Mesothelial cell of epicardium (in vitro differentiated cells): ENCODE data around the gene TMEM271. TPM values are rescaled to one million over a fixed set of nuclear protein-coding genes. Genes with fewer than 3 reads are reported as not detected.

Experiments
- DNase-seq, 2 experiments: peaks; one replicate each; pipeline ENCODE4 v3.0.0; 2021; ENCODE audit warnings: low spot score in 2 of 2; ENCODE audit not compliant: unreplicated experiment in 2 of 2
- H3K27ac Mint-ChIP-seq: 2 replicates; pipeline ENCODE4 v1.8.0; 2021; ENCODE audit warnings: mixed read lengths
- H3K27me3 Mint-ChIP-seq: 2 replicates; pipeline ENCODE4 v1.8.0; 2021; ENCODE audit warnings: low read depth, mixed read lengths
- H3K36me3 Mint-ChIP-seq: 2 replicates; pipeline ENCODE4 v1.8.0; 2021; ENCODE audit warnings: mixed read lengths
- H3K4me1 Mint-ChIP-seq: 2 replicates; pipeline ENCODE4 v1.8.0; 2021; ENCODE audit warnings: mixed read lengths
- H3K4me3 Mint-ChIP-seq: 2 replicates; pipeline ENCODE4 v1.8.0; 2021; ENCODE audit warnings: mild to moderate bottlenecking, moderate library complexity, mixed read lengths
- H3K9me3 Mint-ChIP-seq: 2 replicates; pipeline ENCODE4 v1.8.0; 2021; ENCODE audit warnings: mixed read lengths
- total RNA-seq: library from RNA; stranded (reverse); gene quantifications from 3 replicates; pipeline ENCODE4 v1.2.1, GENCODE V29; 2021
- TF ChIP-seq, protein P1 (sequence below): fragments of 200-600 bp; sonication (generic); IDR thresholded peaks from one replicate; pipeline ENCODE4 v1.5.0; 2021; ENCODE audit warnings: antibody characterized with exemption; ENCODE audit not compliant: unreplicated experiment

The TMEM271 gene, protein sequence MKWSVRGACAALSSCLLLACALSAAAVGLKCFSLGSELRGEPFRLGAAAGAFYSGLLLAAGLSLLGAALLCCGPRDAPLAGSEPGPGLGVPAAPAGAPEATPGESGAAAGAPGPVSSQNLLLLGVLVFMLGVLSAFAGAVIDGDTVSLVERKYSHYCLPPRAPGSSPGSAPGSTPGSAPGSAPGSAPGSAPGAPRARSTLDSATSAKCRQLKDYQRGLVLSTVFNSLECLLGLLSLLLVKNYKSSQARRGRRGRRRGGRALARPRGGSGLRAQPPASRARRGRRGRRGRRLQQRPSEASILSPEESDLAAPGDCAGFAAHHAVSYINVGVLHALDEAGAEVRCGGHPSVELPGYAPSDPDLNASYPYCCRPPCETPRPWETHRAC
- 0.11 TPM in 1 of 3 replicates, not detected in the others for total RNA-seq

DNA sequence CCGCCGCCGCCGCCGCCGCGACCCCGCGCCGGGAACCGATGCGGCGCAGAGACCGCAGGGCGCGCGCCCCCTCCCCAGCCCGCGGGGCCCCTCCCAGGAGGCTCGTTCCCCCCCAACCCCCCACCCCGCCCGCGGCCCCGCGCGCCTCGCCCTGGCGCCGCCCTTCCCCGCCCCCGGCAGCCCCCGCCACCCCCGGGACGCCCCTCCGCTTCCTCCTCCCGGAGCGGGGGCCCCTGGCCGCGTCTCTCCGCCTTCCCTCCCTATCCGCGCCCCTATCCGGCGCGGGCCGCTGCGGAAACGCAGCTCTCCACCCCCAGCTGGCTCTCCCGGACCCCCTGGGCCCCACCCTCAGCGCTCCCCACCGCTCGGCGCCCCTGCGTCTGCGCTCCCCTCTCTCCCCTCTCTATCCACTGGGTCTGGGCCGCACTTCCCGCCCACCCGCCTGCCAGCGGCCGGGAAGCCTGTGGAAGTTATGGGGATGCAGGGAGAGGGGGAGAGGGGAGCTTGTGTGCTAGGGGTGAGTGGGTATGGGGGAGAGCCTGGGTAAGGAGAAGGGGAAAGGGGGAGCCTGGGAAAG is at the start of gene TMEM271:
TMEM271 (minus strand) TSS at position 51 of the 577 bp plus-strand sequence. CDS start 233 bp downstream, outside the sequence.
- Mint-ChIP-seq H3K27ac (no peak within 1 kb of the TSS), H3K4me3 (peak within 1 kb of the TSS; percentile 59), H3K9me3 (no peaks in the 10 kb centered on the region), H3K4me1 (peaks cover 10% of the 10 kb centered on the region), H3K27me3 (peaks cover 82% of the 10 kb centered on the region), H3K36me3 (no peaks in the 10 kb centered on the region)
- no peak for DNase-seq
- TF ChIP-seq, protein P1, sequence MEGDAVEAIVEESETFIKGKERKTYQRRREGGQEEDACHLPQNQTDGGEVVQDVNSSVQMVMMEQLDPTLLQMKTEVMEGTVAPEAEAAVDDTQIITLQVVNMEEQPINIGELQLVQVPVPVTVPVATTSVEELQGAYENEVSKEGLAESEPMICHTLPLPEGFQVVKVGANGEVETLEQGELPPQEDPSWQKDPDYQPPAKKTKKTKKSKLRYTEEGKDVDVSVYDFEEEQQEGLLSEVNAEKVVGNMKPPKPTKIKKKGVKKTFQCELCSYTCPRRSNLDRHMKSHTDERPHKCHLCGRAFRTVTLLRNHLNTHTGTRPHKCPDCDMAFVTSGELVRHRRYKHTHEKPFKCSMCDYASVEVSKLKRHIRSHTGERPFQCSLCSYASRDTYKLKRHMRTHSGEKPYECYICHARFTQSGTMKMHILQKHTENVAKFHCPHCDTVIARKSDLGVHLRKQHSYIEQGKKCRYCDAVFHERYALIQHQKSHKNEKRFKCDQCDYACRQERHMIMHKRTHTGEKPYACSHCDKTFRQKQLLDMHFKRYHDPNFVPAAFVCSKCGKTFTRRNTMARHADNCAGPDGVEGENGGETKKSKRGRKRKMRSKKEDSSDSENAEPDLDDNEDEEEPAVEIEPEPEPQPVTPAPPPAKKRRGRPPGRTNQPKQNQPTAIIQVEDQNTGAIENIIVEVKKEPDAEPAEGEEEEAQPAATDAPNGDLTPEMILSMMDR, result no peak

DNA sequence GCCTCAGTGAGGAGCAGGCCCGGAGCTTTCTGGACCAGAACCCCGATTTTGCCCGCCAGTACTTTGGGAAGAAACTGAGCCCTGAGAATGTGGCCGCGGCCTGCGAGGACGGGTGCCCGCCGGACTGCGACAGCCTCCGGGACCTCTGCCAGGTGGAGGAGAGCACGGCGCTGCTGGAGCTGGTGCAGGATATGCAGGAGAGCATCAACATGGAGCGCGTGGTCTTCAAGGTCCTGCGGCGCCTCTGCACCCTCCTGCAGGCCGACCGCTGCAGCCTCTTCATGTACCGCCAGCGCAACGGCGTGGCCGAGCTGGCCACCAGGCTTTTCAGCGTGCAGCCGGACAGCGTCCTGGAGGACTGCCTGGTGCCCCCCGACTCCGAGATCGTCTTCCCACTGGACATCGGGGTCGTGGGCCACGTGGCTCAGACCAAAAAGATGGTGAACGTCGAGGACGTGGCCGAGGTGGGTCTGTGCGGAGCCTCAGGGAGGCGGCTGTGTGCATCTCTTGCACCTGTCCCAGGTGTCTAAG is 49.6 kb upstream of the TMEM271 start:
- DNase-seq, result no peak

DNA sequence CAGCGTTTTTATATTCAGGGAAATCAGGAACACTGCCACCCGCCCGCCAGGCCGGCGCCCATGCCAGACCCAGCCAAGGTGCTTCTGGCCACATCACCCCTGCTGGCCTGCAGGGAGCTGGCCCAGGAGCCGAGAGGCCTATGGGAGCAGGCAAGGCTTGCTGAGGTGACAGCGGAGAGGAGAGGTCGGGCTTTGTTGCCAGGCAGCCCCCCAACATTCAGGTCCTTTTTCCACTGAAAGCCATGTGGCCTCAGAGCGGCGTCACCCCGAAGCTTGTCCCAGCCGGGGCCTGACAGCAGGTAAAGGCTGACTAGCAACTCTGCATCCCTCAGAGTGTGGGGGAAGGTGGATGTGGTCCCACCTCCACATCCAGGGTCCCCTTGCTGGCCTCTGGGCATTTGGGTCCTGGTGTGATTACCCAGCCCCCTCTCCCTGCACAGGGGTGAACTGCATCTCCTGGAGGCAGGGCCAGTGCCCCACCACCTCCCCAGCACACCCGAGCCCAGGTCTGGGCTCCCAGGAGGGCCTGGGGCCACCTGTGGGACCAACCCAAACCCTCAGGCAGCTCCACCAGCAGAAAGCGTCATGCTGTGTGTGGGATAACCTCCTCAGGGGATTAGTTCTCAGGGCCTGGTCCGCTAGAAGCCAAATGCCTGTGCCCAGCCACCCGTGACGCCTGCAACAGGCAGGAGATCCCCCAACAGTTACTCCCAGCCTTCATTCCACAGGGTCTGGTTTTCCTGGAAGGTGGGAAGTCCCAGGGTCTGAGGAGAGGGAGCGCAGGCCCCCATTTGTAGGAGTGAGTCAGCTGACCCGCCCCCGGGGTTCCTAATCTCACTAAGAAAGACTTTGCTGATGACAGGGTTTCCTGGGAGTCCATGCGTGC is 48.9 kb upstream of the TMEM271 start, which contains the start of gene PDE6B:
PDE6B (plus strand) TSS at position 869 of the 886 bp plus-strand sequence. CDS start 54 bp downstream, outside the sequence.
- Mint-ChIP-seq H3K9me3 (no peaks in the 10 kb centered on the region), H3K4me3 (no peak within 1 kb of the TSS), H3K27ac (no peak within 1 kb of the TSS), H3K27me3 (peaks cover 13% of the 10 kb centered on the region), H3K36me3 (no peaks in the 10 kb centered on the region), H3K4me1 (no peaks in the 10 kb centered on the region)
- DNase-seq, result no peak
- TF ChIP-seq, protein P1, result no peak

More for the DNA sequence above, 49.6 kb upstream of the TMEM271 start:
- Mint-ChIP-seq H3K27me3 (peaks cover 8% of the 10 kb centered on the region), H3K4me3 (no peak overlapping the region), H3K27ac (no peak overlapping the region), H3K36me3 (no peaks in the 10 kb centered on the region), H3K4me1 (no peaks in the 10 kb centered on the region), H3K9me3 (no peaks in the 10 kb centered on the region)
- TF ChIP-seq, protein P1, result no peak

DNA sequence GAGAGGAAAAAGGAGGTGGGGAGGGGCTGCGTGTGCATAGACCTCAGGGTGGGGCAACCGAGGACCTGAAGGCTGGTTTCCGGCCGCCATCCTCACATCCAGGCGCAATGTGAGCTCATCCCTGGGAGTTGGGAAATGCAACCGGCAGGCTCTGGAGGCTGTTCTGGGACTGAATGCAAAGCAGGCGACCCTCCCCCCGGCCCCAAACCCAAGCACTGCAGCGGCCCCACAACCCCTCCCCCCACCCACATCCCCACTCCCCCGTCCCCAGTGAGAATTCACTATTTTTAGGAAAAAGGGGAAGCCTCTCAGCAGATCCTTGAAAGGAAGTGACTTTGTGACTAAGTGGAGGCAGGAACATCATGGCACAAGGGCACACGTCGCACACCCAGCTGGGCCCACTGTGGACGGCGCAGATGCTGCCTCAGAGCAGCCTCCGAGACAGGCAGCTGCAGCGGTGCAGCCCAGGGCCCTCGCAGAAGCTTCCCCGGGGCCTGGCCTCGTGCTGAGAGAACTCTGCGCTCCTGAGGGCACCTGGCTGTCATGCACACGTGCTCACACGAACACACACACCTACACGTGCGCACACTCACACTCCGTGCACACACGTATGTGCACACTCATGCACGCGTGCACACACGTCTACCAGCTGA is 47.9 kb upstream of the TMEM271 start:
- Mint-ChIP-seq H3K36me3 (no peaks in the 10 kb centered on the region), H3K4me3 (no peak overlapping the region), H3K4me1 (no peaks in the 10 kb centered on the region), H3K27ac (no peak overlapping the region), H3K27me3 (peaks cover 12% of the 10 kb centered on the region), H3K9me3 (no peaks in the 10 kb centered on the region)
- TF ChIP-seq, protein P1, result no peak
- no peak for DNase-seq
